OCI-LY1 (cell line): ENCODE results near the gene CHST7.

ENCODE experiments used
- H2AFZ ChIP-seq: fragments of 200-600 bp; sonication (generic), shearing (Covaris generic); 2 replicates; pipeline ENCODE4 v1.6.0; 2014; ENCODE audit warnings: antibody characterized with exemption, mild to moderate bottlenecking, low read length
- H3F3A ChIP-seq: fragments of 200-600 bp; sonication (generic), shearing (Covaris generic); 2 replicates; pipeline ENCODE4 v1.6.0; 2014; ENCODE audit warnings: mild to moderate bottlenecking, antibody characterized with exemption, low read length, moderate library complexity; ENCODE audit not compliant: insufficient read depth
- H3K27ac ChIP-seq: fragments of 200-600 bp; sonication (generic); 2 replicates; pipeline ENCODE4 v1.5.1; 2014; ENCODE audit warnings: low read length, mixed run types, mild to moderate bottlenecking, low read depth; ENCODE audit not compliant: poor library complexity, severe bottlenecking
- H3K27me3 ChIP-seq: fragments of 200-600 bp; sonication (generic); 2 replicates; pipeline ENCODE4 v1.6.0; 2014; ENCODE audit warnings: antibody characterized with exemption, mild to moderate bottlenecking, low read length, moderate library complexity; ENCODE audit not compliant: insufficient read depth
- H3K36me3 ChIP-seq: fragments of 200-600 bp; sonication (generic); 2 replicates; pipeline ENCODE4 v1.6.1; 2014; ENCODE audit warnings: mild to moderate bottlenecking, antibody characterized with exemption, low read length, moderate library complexity, mixed read lengths; ENCODE audit not compliant: insufficient read depth
- H3K4me1 ChIP-seq: fragments of 200-600 bp; sonication (generic); 2 replicates; pipeline ENCODE4 v1.5.1; 2014; ENCODE audit warnings: mild to moderate bottlenecking, low read length, moderate library complexity; ENCODE audit not compliant: insufficient read depth, severe bottlenecking
- H3K4me2 ChIP-seq: fragments of 200-600 bp; sonication (generic), shearing (Covaris generic); 2 replicates; pipeline ENCODE4 v1.6.1; 2014; ENCODE audit warnings: low read length
- H3K4me3 ChIP-seq: fragments of 200-600 bp; sonication (generic); 2 replicates; pipeline ENCODE4 v1.5.1; 2014; ENCODE audit warnings: low read length, low read depth, mild to moderate bottlenecking, mixed read lengths; ENCODE audit not compliant: poor library complexity, severe bottlenecking
- H3K79me2 ChIP-seq: fragments of 200-600 bp; shearing (Covaris generic); 2 replicates; pipeline ENCODE4 v1.6.1; 2016; ENCODE audit warnings: mixed run types, low read length, mixed read lengths; ENCODE audit not compliant: insufficient read depth
- H3K9ac ChIP-seq: fragments of 200-600 bp; sonication (generic), shearing (Covaris generic); 2 replicates; pipeline ENCODE4 v1.6.1; 2014; ENCODE audit warnings: mild to moderate bottlenecking, low read length, mixed read lengths
- H3K9me2 ChIP-seq: fragments of 200-600 bp; sonication (generic), shearing (Covaris generic); 2 replicates; pipeline ENCODE4 v1.6.1; 2014; ENCODE audit warnings: low read depth, mild to moderate bottlenecking, low read length, mixed read lengths
- H3K9me3 ChIP-seq: fragments of 200-600 bp; shearing (Covaris generic); 2 replicates; pipeline ENCODE4 v1.6.1; 2014; ENCODE audit warnings: low read length, mixed read lengths
- H4K20me1 ChIP-seq: fragments of 200-600 bp; sonication (generic), shearing (Covaris generic); 2 replicates; pipeline ENCODE4 v1.6.0; 2016; ENCODE audit warnings: mild to moderate bottlenecking, low read length; ENCODE audit not compliant: insufficient read depth
- CTCF ChIP-seq: fragments of 200-600 bp; sonication (generic), shearing (Covaris generic); IDR thresholded peaks from 2 replicates; pipeline ENCODE4 v1.5.1; 2017; ENCODE audit warnings: mild to moderate bottlenecking, antibody characterized with exemption, low read length, moderate library complexity, mixed read lengths
- EZH2 ChIP-seq: fragments of 200-600 bp; sonication (generic), shearing (Covaris generic); IDR thresholded peaks from 2 replicates; pipeline ENCODE4 v1.8.0; 2017; ENCODE audit warnings: borderline replicate concordance, mixed run types, mild to moderate bottlenecking, antibody characterized with exemption, low read length, moderate library complexity, mixed read lengths

Gene CHST7

GRCh38 chrX:46607916-46608315 is 34.4 kb downstream of the CHST7 start:
- no peak overlapping the region for H2AFZ ChIP-seq
- no peaks in the 10 kb centered on the region for H3K79me2 ChIP-seq
- no peaks in the 10 kb centered on the region for H3F3A ChIP-seq
- no peak overlapping the region for H3K9ac ChIP-seq
- H3K9me2 ChIP-seq: no peaks in the 10 kb centered on the region
- H3K4me3 ChIP-seq: no peak overlapping the region
- no peaks in the 10 kb centered on the region for H4K20me1 ChIP-seq
- H3K4me2 ChIP-seq: no peak overlapping the region
- no peaks in the 10 kb centered on the region for H3K9me3 ChIP-seq
- H3K4me1 ChIP-seq: no peaks in the 10 kb centered on the region
- H3K27ac ChIP-seq: no peak overlapping the region
- H3K27me3 ChIP-seq: no peaks in the 10 kb centered on the region
- no peak for TF ChIP-seq CTCF
- TF ChIP-seq EZH2: no peak
- H3K36me3 ChIP-seq: peaks cover 11% of the 10 kb centered on the region; the same call in 1 of the 2 replicates

GRCh38 chrX:46610070-46610658 is 36.6 kb downstream of the CHST7 start:
- no peaks in the 10 kb centered on the region for H3F3A ChIP-seq

GRCh38 chrX:46611658-46612362 is 38.2 kb downstream of the CHST7 start:
- TF ChIP-seq EZH2: no peak
- TF ChIP-seq CTCF: no peak
- no peak overlapping the region for H3K27ac ChIP-seq
- H3F3A ChIP-seq: no peaks in the 10 kb centered on the region
- no peak overlapping the region for H3K9ac ChIP-seq
- H3K36me3 ChIP-seq: peaks cover 13% of the 10 kb centered on the region
- H3K9me3 ChIP-seq: no peaks in the 10 kb centered on the region
- H3K27me3 ChIP-seq: no peaks in the 10 kb centered on the region
- H3K4me2 ChIP-seq: no peak overlapping the region
- no peak overlapping the region for H3K4me3 ChIP-seq
- H3K4me1 ChIP-seq: no peaks in the 10 kb centered on the region
- no peak overlapping the region for H2AFZ ChIP-seq
- H4K20me1 ChIP-seq: no peaks in the 10 kb centered on the region
- H3K9me2 ChIP-seq: no peaks in the 10 kb centered on the region
- no peaks in the 10 kb centered on the region for H3K79me2 ChIP-seq

More at GRCh38 chrX:46610070-46610658, 36.6 kb downstream of the CHST7 start:
- H3K9me3 ChIP-seq: no peaks in the 10 kb centered on the region
- H3K27me3 ChIP-seq: no peaks in the 10 kb centered on the region
- H3K36me3 ChIP-seq: peaks cover 17% of the 10 kb centered on the region; the same call in 1 of the 2 replicates
- TF ChIP-seq EZH2: no peak
- no peak for TF ChIP-seq CTCF
- no peaks in the 10 kb centered on the region for H3K79me2 ChIP-seq
- no peak overlapping the region for H3K27ac ChIP-seq
- H3K4me2 ChIP-seq: no peak overlapping the region
- H3K9ac ChIP-seq: no peak overlapping the region
- H3K9me2 ChIP-seq: no peaks in the 10 kb centered on the region
- H2AFZ ChIP-seq: no peak overlapping the region
- no peaks in the 10 kb centered on the region for H3K4me1 ChIP-seq
- no peaks in the 10 kb centered on the region for H4K20me1 ChIP-seq
- no peak overlapping the region for H3K4me3 ChIP-seq
